Measurements from ENCODE around the gene PRICKLE2. TPM values are rescaled to one million over a fixed set of nuclear protein-coding genes. Genes with fewer than 3 reads are reported as not detected.

The PRICKLE2 gene
- polyA plus RNA-seq, 3 donors, result 17.3 to 19.0 (median 19.0) TPM

DNA sequence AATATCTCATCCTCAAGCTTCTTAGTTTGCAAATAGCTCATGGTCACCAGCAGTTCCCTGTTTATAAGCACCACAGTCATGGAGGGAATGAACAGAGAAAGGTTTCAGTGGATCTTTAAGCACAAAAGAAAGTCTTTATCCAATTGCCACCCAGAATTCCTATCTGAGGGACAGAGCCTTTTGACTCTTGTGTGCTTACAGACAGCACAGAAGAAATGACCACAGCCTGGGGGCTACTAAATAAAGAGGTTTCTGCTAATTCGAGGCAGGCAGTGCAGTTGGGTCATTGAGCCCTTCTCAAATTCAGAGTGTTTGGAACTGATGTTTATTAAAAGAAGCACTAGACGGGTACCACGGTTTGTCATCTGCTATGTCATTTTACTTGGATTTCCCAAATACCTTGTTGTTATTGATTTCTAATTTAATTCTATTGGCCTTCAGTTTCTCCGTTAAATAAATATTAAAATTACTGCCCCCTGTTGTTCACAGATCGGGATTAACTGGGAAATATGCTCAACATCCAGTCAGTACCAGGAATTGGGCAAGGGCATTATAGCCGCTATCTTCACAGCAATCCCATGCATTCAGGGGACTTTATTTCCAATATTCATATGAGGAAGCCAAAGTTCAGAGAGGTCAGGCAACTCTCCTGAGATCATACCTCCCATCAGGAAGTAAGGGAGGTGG lies 3.6 kb downstream of the PRICKLE2 start:
- no peak for DNase-seq (ENCODE audit: low read depth in 3 of 3, low spot score in 2 of 3)

DNA sequence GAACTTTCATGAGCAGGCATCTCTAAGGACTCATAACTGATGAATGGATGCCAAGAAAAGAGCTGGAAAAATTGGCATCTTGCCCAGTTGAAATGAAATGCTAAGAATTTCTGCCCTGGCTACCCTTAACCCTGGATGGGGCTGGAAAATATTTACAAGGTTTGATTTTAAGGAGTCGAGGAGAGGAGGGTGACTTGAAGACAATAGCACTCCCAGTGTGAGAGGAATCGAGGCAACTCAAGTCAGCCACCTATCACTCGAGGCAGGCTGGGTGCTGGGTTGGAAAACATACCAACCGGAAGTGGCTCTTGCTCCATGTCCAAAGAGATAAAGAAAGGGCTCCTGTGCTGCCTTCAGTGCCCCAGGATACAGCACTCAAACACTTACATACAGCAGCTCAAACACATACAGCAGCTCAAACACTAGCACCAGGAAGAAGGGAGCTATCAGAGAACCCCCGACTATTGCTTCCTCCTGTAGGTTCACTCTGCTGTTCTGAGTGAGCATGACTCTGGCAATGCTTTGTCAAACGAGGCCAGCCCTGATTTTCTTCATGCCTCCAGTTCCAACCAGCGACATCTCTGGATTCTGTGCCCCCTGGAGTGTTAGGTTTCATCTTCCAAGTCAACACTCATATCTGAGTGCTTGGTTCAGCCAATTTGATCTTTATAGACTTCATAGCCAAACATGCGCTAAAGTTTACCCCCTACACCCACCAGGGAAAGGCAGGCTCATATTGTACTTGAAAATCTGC lies 4.9 kb downstream of the PRICKLE2 start:
- DNase-seq (ENCODE audit: low read depth in 3 of 3, low spot score in 2 of 3), result no peak

DNA sequence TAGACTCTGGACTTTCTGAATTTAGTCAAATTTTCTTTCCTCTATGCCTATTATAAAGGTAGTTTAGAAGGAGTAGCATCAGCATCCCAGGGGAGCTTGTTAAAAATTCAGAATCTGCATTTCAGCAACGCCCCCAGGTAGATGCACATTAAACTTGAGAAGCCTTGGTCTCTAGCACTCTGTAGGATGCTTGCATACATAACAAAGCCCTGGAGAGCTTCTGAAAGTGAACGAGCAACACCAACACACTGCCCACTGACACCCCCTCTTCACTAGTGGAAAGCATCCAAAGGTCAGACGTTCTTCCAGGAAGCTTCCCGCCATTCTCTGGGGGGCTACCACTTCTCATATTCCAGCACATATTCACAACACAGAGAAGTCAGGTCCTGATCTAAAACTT lies 6.5 kb downstream of the PRICKLE2 start:
- DNase-seq (ENCODE audit: low read depth in 3 of 3, low spot score in 2 of 3), result no peak

DNA sequence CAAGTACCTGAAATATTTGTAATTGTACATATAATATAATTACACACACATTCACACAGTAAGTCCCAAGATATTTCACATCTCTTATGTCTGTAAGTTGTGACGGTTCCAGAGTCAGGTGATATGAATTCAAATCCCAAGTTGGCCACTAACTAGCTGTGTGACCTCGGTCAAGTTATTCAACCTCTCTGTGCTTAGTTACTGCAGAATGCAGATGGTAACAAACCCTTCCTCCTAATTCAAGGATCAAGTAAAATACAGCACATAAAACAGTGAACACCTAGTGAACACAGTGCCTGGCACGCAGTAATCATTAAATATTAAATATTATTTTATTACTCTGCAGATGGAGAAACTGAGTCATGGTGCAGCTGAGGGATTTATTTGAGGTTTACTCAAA lies 6.9 kb downstream of the PRICKLE2 start:
- DNase-seq (ENCODE audit: low read depth in 3 of 3, low spot score in 2 of 3), result no peak

DNA sequence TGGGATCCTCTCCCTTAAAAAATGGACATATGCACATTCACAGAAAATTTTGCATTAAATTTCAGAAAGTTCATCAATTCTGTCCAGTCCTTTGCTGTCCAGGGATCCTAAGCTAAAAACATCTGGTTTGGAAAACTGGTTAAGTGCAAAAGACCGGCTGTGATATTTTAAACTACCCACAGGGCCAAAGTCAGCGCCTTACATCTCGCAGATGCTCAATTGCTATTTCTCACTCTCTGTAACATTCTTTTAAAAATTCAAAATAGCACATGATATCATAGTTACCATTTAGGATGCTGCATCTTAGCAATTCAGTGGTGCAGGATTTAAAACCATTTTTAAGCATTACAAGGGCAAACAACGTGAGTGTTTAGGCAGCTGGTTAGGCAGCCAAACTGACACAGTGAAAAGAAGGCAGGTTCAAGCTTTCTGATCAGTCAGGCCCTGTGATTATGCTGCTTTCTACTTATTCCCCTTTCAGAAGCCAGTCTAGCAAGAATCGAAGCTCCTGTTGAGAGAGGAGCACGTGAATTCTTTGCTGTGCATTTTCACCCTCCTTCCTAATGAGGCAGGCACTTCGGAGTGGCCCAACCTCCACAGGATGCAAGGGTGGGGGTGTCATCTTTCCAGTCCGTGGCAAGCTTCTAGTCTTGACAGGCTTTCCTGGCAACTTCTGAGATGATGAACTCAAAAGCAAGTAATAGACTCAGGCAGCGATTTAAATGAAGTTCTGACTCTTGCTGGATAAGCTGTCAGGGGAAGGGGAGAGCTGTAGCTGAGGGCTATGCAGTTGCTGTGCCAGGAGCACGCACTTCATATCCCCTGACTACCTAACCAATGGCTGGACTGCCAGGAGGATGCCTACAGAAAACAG lies 8.8 kb downstream of the PRICKLE2 start:
- no peak for DNase-seq (ENCODE audit: low read depth in 3 of 3, low spot score in 2 of 3)

DNA sequence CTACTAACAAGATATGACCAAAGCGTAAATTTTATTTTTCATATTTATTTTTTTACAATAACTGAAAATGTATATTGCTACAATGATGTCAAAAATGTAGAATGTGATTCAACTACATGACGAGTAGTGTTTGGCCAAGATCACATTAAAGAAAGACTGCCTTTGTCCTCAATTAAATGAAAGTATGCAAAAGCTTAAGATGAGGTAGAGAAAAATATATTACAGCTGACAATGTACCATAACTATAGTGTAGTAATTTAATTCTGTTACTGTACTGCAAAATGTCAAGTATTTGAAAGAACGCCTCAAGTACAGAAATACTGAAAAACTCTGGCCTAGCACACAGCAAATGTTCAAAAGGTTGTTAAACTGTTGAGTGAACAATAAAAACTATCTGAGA lies 9.7 kb downstream of the PRICKLE2 start:
- no peak for DNase-seq (ENCODE audit: low read depth in 3 of 3, low spot score in 2 of 3)

DNA sequence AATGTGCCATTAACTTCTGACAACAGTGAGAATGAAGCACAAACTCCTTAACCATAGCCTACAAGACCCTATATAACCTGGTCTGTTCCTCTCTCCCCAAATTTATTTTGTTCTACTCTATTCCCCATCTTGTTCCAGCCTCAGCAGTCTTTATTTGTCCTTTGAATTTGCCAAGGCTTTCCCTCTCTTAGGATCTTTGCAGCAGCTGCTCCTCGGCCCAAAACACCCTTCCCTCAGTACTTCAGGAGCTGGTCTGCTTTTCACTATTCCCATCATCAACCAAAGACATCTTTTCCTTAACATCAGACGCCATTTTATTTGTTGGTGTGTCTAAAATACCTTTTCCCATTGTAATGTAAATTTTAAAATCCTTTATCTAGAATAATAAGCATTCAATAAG lies 10.2 kb downstream of the PRICKLE2 start:
- DNase-seq (ENCODE audit: low read depth in 3 of 3, low spot score in 2 of 3), result no peak

DNA sequence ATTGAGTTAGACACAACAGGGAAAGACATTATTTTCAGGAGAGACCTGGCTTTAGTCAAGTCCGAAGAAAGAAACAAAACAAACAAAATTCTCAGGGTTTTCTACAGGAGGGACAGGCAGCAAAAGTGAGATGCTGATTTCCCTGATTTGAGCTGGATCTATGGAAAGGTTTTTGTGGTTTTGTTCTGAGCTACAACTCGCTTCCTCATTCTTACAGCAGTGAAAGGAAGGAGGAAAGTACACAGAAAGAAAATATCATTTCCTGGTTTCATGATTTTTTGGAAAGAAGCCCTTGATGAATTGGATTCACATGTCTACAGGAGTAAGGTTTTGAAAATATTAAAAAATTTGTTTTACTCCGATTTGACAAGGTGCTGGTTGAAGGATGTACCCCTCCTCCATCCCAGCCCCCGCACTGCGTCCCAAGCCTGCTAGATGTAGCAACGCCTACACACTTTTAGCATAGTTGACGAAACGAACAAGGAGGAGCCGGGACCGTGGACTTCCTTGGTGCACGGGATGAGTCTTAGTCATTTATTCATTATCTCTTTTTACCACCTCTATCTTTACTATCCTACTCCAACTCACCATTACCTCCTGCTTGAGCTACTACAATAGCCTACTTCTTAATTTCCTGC lies 10.8 kb downstream of the PRICKLE2 start:
- DNase-seq (ENCODE audit: low read depth in 3 of 3, low spot score in 2 of 3), result no peak

DNA sequence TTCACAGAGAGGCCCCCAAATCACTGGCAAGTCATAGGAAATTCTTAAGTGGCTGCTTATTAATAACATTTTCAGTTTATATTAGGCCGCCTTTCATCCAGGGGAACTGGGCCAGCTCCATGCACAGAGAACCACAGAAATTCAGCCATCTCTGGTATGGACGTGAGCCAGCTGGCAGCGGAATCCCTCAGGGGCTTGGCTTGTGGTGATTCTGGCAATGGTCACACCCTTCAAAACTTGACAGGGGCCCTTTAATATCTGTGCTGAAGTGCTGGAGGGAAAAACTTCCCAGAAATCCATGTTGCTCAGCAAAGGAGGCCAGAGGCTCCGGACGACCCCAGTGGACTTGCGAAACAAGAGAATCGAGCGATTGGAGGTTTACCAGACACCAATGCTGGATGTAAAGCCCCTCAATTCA lies 11.3 kb downstream of the PRICKLE2 start:
- no peak for DNase-seq (ENCODE audit: low read depth in 3 of 3, low spot score in 2 of 3)

DNA sequence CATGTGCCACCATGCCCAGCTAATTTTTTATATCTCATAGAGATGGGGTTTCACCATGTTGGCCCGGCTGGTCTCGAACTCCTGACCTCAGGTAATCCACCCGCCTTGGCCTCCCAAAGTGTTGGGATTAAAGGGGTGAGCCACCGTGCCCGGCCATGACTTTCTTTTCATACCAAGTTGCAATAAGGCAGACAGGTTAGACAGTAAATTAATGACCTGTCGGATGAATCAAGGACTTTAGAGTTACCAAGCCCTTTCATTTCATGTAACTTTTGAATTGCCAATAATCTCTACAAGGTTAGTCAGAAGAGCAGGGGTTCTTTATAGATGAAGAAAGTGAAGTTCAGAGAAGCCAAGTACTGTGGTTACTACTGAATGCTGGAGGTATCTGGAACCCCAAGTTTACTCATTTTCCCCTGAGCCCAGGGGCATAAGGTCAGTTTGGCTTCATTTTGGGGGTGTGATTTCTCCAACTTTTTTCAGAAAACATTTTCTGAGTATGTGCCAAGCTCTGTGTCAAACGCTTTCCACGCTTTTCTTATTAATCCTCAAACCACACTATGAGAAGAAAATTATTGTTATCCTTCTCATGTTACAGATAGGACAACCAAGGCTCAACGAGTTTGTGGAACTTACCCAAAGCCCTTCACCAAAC lies 11.9 kb downstream of the PRICKLE2 start:
- no peak for DNase-seq (ENCODE audit: low read depth in 3 of 3, low spot score in 2 of 3)

DNA sequence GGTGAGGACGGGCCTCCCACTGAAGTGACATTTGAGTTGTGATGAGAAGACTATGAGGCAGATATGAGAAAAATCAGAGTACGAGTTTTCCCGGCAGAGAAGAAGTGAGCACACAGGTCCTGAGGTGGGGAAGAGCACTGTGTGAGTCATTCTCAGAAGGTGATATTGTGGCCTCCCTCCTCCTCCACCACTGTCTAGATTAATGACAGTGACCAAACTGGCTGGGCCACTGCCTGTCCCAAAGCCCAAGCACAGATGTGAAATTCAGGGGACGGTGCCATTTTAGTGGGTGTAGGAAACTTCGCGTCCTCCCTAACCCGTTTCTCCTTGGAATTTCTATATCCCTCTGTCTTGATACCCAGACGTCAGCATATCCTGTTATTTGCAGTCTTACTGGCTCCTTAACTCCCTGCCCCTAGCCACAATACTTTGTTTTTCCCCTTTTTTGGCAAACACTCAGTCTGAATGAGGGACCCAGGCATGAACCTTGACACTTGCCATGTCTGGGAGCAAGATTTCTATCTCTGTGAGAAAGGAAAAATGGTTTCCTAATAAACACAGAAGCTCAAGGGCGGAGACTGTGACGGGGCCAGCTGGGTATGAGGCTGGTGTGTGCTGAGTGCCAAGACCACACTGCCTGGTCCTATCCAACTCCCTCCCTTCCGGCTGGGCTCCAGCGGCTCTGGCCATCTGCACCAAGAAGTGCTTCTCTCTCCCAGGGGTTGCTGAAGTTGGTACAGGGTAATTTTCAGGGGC lies 15.2 kb downstream of the PRICKLE2 start:
- no peak for DNase-seq (ENCODE audit: low read depth in 3 of 3, low spot score in 2 of 3)

DNA sequence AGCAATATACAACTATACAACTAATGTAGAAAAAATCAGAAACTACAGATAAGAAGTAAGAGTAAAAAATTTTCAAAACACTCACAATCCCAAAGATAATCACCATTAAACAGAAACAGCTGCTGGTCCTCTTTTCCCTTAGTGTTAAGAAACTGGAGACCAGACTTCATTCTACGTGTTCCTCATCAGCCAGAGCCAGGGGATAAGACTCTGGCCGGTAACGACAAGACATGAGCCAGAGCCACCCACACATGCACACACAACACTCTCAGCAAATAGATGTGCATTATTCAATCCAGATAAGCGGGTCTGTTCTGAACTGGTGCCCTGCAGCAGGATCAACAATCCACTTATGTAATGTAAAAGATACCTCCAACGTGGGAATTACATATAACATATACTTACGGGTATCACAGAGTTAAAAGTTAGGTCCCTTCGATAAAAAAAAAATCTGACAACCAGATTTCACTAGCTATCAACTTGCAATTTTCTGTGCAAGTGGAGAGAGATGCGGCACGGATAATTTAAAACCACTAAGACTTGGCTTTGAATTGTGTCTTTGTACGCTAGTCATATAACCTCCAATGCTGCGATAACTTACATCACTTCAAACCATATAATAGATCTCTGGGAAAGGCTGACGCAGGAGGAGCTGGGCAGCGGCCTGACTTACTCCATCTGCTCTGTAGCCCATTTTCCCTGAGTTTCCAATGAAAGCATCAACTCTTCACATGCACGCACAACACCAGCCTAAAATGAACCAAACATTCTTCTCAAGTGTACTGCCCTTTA lies 17.8 kb downstream of the PRICKLE2 start:
- DNase-seq (ENCODE audit: low read depth in 3 of 3, low spot score in 2 of 3), result no peak

DNA sequence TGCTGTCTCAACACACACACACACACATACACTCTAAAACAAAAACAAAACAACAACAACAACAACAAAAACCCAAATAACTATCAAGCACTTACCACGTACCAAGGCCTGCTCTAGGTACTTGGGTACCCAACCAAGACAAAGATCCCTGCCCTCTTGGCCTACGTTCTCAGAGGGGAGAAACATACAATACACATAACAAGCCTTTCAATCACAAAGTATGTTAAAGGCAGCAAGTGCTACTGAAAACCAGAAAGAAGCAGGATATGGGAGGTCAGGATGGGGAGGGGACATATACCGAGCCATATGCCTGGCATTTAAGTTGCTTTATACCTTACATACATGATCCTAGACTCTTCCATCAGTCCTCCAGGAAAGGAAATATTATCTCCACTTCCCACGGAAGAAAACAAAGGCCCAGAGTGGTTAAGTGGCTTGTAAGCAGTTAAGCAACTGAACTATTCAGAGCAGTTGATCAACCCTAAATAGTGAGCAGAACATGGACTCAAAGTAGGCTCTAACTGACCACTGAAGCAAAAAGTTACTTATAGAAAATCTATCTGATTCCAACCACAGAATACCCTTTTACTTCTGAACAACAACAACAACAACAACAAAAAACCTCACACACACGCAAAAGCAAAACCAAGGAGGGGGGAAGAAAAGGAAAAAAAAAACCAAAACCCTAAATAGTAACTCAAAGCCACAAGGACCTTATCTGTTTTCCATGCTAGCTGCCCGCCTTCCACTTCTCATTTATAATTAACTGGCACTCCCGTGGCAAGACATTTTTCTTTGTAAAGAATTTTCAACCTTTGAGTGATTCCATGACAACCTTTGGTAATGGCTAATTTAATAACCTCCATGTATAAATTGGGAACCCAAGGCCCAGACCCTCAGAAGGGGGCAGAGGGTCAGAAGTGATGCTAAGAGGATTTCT lies 21.0 kb downstream of the PRICKLE2 start:
- no peak for DNase-seq (ENCODE audit: low read depth in 3 of 3, low spot score in 2 of 3)

DNA sequence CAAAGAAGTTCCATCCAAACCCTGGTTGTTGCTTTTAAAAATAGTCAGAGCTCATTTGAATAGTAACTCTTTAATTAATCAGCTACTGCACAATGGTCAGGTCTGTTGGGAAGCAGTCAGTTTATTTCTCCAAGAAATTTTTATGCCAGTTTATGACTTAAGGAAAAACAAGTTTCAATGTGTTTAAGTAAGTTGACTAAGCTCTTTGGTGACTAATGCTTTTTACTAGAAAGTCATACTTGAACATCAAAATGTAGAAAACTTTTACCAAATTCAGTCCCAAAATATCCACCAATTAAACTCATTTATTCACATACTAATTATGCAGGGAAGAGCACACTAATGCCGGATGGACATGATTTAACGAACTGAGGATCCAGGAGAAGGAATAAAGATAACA lies 22.1 kb downstream of the PRICKLE2 start:
- DNase-seq (ENCODE audit: low read depth in 3 of 3, low spot score in 2 of 3), result no peak

DNA sequence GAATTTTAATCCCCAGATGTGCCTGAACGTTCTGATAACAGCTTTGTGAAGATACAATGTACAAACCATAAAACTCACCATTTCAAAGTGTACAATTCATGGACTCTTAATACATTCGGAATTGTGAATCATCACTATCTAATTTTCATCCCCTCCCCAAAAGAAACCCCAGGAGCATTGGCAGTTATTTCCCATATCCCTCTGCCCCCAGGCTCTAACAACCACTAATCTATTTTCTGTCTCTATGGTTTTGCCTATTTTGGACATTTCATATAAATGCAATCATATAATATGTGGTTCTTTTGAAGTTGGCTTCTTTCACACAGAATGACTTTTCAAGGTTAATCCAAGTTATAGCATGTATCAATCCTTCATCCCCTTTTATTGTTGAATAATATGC lies 25.3 kb downstream of the PRICKLE2 start:
- no peak for DNase-seq (ENCODE audit: low read depth in 3 of 3, low spot score in 2 of 3)

DNA sequence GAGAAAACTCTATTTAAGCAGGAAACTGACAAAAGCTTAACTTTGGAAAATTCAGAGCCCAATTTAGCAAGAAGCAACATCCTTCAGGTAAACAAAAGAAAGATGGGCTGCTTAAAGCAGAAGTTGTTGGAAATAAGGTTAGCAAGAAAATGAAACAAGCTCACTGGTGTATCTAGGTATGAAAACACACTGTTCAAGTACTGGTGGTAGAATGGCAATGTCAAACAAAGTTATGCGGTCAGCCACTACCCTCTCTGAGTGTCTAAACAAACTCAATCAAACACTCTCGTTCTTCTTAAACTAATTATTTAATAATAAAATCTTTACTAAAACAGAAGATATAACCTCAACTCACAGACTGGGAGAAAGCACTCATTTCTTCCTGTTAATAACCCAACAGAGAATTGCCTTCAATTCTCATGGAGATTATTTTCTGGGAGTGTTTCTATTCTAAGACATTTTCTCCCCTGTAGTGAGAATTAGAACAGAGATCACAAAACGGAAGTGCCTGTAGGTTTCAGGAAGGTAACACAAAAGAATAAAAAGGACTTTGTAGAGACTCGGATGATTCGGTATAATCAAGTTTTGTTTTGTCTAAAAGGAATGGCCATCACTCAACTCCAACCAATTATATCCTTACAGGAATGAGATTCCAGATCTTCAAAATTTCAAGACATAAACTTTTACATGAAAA lies 28.9 kb downstream of the PRICKLE2 start:
- DNase-seq (ENCODE audit: low read depth in 3 of 3, low spot score in 2 of 3), result no peak

DNA sequence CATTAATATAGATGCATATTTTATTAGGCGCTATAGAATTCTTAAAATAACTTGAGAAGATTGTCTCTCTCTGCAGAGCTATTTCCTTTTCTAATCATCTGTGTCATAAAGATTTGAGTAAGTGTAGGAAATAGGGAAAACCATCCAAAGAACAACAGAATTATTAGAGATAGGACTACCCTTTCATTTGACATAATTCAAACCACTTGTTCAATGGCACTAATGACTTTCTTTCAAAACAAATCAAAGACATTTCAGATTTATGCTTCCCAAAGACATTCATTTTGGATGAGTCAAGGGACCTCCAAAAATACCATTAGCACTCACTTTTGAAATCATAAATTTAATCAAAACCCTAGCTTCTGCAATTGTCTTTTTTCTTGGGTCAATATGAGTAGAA lies 29.5 kb downstream of the PRICKLE2 start:
- no peak for DNase-seq (ENCODE audit: low read depth in 3 of 3, low spot score in 2 of 3)

Measured in right renal cortex interstitium (tissue), 3 donors.